Kidney (tissue), 14 donors: ENCODE results near the gene LUC7L3. TPM values are rescaled to one million over a fixed set of nuclear protein-coding genes. Genes with fewer than 3 reads are reported as not detected.

ENCODE experiments used
- DNase-seq, 5 donors: peaks; one replicate each; pipeline ENCODE4 v3.0.0-alpha.2; 2013 to 2020
- FAIRE-seq: peaks from 2 replicates; lab custom pipeline; 2012; peaks lifted over from hg19 to GRCh38; lab: Jason Lieb, UNC
- H3K27ac ChIP-seq, 2 donors: one replicate each; pipeline ENCODE4 v1.7.0; 2013; ENCODE audit warnings: low read depth in 2 of 2, low read length in 2 of 2, inconsistent platforms in 1 of 2
- H3K27me3 ChIP-seq: one replicate; pipeline ENCODE4 v1.7.1; 2013; ENCODE audit warnings: low read length, inconsistent platforms; ENCODE audit not compliant: control insufficient read depth, insufficient read depth
- H3K36me3 ChIP-seq, 3 donors: one replicate each; pipeline versions ENCODE4 v1.7.0 to v1.7.1; 2013; ENCODE audit warnings: low read length in 3 of 3, control low read depth in 1 of 3, inconsistent platforms in 1 of 3; ENCODE audit not compliant: insufficient read depth in 3 of 3, control insufficient read depth in 2 of 3
- H3K4me1 ChIP-seq, 3 donors: one replicate each; pipeline versions ENCODE4 v1.7.0 to v1.7.1; 2013; ENCODE audit warnings: low read length in 3 of 3, inconsistent platforms in 1 of 3, low read depth in 1 of 3; ENCODE audit not compliant: control insufficient read depth in 2 of 3, insufficient read depth in 2 of 3
- H3K4me3 ChIP-seq, 3 donors: one replicate each; pipeline versions ENCODE4 v1.7.0 to v1.8.1; 2013; ENCODE audit warnings: low read length in 3 of 3, control low read depth in 1 of 3, inconsistent platforms in 1 of 3
- H3K9ac ChIP-seq, 3 donors: one replicate each; pipeline versions ENCODE4 v1.7.0 to v1.7.1; 2013; ENCODE audit warnings: low read length in 3 of 3, control low read depth in 1 of 3, inconsistent platforms in 1 of 3
- H3K9me3 ChIP-seq, 3 donors: one replicate each; pipeline versions ENCODE4 v1.7.0 to v1.7.1; 2013; ENCODE audit warnings: low read length in 3 of 3, control low read depth in 1 of 3, inconsistent platforms in 1 of 3; ENCODE audit not compliant: control insufficient read depth in 2 of 3, insufficient read depth in 1 of 3
- CTCF ChIP-seq: IDR thresholded peaks from 3 replicates; pipeline ENCODE4 v1.5.1; 2012; ENCODE audit warnings: mild to moderate bottlenecking, moderate library complexity, borderline replicate concordance; ENCODE audit not compliant: insufficient read depth; ENCODE audit errors: extremely low read depth
- intact Hi-C: fragments of 100-400 bp; cut with DNase I; formaldehyde crosslinking; loops from one replicate; pipeline ENCODE4 v1.11.1; 2022
- polyA plus RNA-seq: library from polyadenylated mRNA; stranded (reverse); fragments of 350-450 nt; fragmentation: Illumina TruSeq; extraction: RNeasy Lipid Tissue Mini Kit (QIAGEN cat#74804); gene quantifications from one replicate; pipeline ENCODE4 v1.2.3, GENCODE V29; 2014; ENCODE audit warnings: low read depth, low replicate concordance; ENCODE audit not compliant: insufficient read depth
- total RNA-seq: library from RNA; stranded (reverse); fragmentation: NEBNext Ultra II Directional; extraction: Animal tissue kit (Norgen Biotek cat#: 25700); gene quantifications from one replicate; pipeline ENCODE4 v1.2.1, GENCODE V29; 2021
- donor health status: control.
- donor health status: control.
- donor health status: control.
- donor health status: control.
- donor health status: control.
- donor health status: DM: yes; HTN: yes; CAD: no.
- donor health status: Normal renal cell carcinoma (clear cell type).

Gene LUC7L3
- total and polyA plus RNA-seq, 2 donors from 2014 or later = 74.3 to 91.9 TPM

- no peak overlapping the region for H3K4me3 ChIP-seq
- FAIRE-seq (no peak), DNase-seq (no peak)
- H3K9ac ChIP-seq = peak overlapping the region in 1 of 3 donors; percentile 15
- TF ChIP-seq CTCF = no peak
- no peaks in the 10 kb centered on the region for H3K27me3 ChIP-seq
- peaks cover 16 to 56% (median 47%) of the 10 kb centered on the region in 3 donors for H3K4me1 ChIP-seq
- peaks cover 14 to 16% (median 16%) of the 10 kb centered on the region in 3 donors for H3K36me3 ChIP-seq
- intact Hi-C loops = no loop called here
- H3K9me3 ChIP-seq = no peaks in the 10 kb centered on the region
- H3K27ac ChIP-seq = peak overlapping the region; percentile 26 to 59
These were observed 26.9 kb upstream of the LUC7L3 start for GRCh38 chr17:50692448-50693035.

GRCh38 chr17:50693036-50693682 lies 26.2 kb upstream of the LUC7L3 start:
- H3K9me3 ChIP-seq = no peaks in the 10 kb centered on the region
- no peaks in the 10 kb centered on the region for H3K27me3 ChIP-seq
- FAIRE-seq (no peak), DNase-seq (no peak)
- no peak overlapping the region for H3K4me3 ChIP-seq
- no peak for TF ChIP-seq CTCF
- intact Hi-C loops = no loop called here
- peak overlapping the region; percentile 26 to 65 for H3K27ac ChIP-seq
- peaks cover 16 to 19% (median 16%) of the 10 kb centered on the region in 3 donors for H3K36me3 ChIP-seq
- peaks cover 17 to 58% (median 49%) of the 10 kb centered on the region in 3 donors for H3K4me1 ChIP-seq
- peak overlapping the region in 1 of 3 donors; percentile 15 for H3K9ac ChIP-seq

- no peak overlapping the region for H3K9ac ChIP-seq
- H3K36me3 ChIP-seq = peaks cover 22 to 30% (median 23%) of the 10 kb centered on the region in 3 donors
- peaks cover 15 to 42% (median 29%) of the 10 kb centered on the region in 3 donors for H3K4me1 ChIP-seq
- no peaks in the 10 kb centered on the region for H3K9me3 ChIP-seq
- H3K27me3 ChIP-seq = no peaks in the 10 kb centered on the region
- no peak overlapping the region for H3K4me3 ChIP-seq
- intact Hi-C loops = no loop called here
- no peak for DNase-seq
- no peak overlapping the region for H3K27ac ChIP-seq
- no peak for TF ChIP-seq CTCF
- no peak for FAIRE-seq
These were observed 23.0 kb upstream of the LUC7L3 start for GRCh38 chr17:50696365-50696879.
